HepG2 (cell line): ENCODE data around the gene TRIM44. TPM values are rescaled to one million over a fixed set of nuclear protein-coding genes. Genes with fewer than 3 reads are reported as not detected.

Source experiments
- ATAC-seq: fragments of 200-7000 bp; cut with Tn5 transposase; 3 replicates; pipeline ENCODE4 v1.9.1; 2020; ENCODE audit warnings: mild to moderate bottlenecking, moderate library complexity
- BruUV-seq: library from RNA; stranded (reverse); fragments of 400-500 nt; replicated peaks from 2 replicates; lab custom pipeline; 2021; lab: Mats Ljungman, UMichigan
- CTCF ChIA-PET: fragments of 300-600 bp; formaldehyde crosslinking; extraction: SDS; loops from one replicate; lab custom pipeline; 2021; ENCODE audit warnings: low total read pairs, inconsistent platforms, low intra/inter-chr PET ratio; lab: Yijun Ruan, JAX
- POLR2A ChIA-PET: fragments of 350-600 bp; sonication (Branson Sonifier 250); formaldehyde crosslinking; loops from one replicate; lab custom pipeline; 2020; ENCODE audit warnings: antibody characterized with exemption, inconsistent platforms; lab: Yijun Ruan, JAX
- DNase-seq: peaks from one replicate; pipeline ENCODE4 v3.0.0-alpha.2; 2015; ENCODE audit warnings: low spot score
- FAIRE-seq: peaks from 3 replicates; lab custom pipeline; 2011; peaks lifted over from hg19 to GRCh38; lab: Jason Lieb, UNC
- H2AFZ ChIP-seq: one replicate; pipeline ENCODE4 v1.6.1; 2011; ENCODE audit warnings: low read length, inconsistent platforms
- H3K27ac ChIP-seq: fragments of 300-600 bp; 3 replicates; pipeline ENCODE4 v1.8.0; 2011; ENCODE audit warnings: mixed run types, mild to moderate bottlenecking, mixed read lengths, low read length, inconsistent platforms; ENCODE audit not compliant: insufficient read depth; ENCODE audit errors: extremely low read length
- H3K27me3 ChIP-seq, 2 experiments: fragments of 200-600 bp in 1 of 2; 2 replicates in 1 of 2; 3 replicates in 1 of 2; pipeline versions ENCODE4 v1.6.0 to v1.8.0; 2011; ENCODE audit warnings: low read length in 2 of 2, mild to moderate bottlenecking in 2 of 2, moderate library complexity in 2 of 2, inconsistent platforms in 1 of 2; ENCODE audit not compliant: insufficient read depth in 2 of 2, control insufficient read depth in 1 of 2
- H3K36me3 ChIP-seq, 2 experiments: fragments of 200-600 bp in 1 of 2; replicated peaks in 1 of 2; 2 replicates in 1 of 2; 3 replicates in 1 of 2; pipeline versions ENCODE4 v1.5.1 to v1.8.0; 2011; ENCODE audit warnings: low read length in 2 of 2, inconsistent platforms in 1 of 2; ENCODE audit not compliant: insufficient read depth in 2 of 2, control insufficient read depth in 1 of 2
- H3K4me1 ChIP-seq: 2 replicates; pipeline ENCODE4 v1.5.1; 2012; ENCODE audit warnings: low read length, inconsistent platforms; ENCODE audit not compliant: insufficient read depth
- H3K4me2 ChIP-seq: 2 replicates; pipeline ENCODE4 v1.6.0; 2011; ENCODE audit warnings: low read depth, low read length, inconsistent platforms
- H3K4me3 ChIP-seq, 3 experiments: fragments of 200-600 bp in 1 of 3; sonication (generic), shearing (Covaris generic) in 1 of 3; replicated peaks in 1 of 3; 2 replicates each; pipeline ENCODE4 v1.5.1; 2011 to 2016; ENCODE audit warnings: low read length in 3 of 3, inconsistent platforms in 2 of 3, low read depth in 2 of 3, mild to moderate bottlenecking in 2 of 3, control low read depth in 1 of 3, mixed read lengths in 1 of 3; ENCODE audit not compliant: insufficient read depth in 1 of 3
- H3K79me2 ChIP-seq: one replicate; pipeline ENCODE4 v1.6.1; 2011; ENCODE audit warnings: low read length, inconsistent platforms; ENCODE audit not compliant: insufficient read depth
- H3K9ac ChIP-seq: 2 replicates; pipeline ENCODE4 v1.6.0; 2011; ENCODE audit warnings: mild to moderate bottlenecking, low read depth, low read length, inconsistent platforms; ENCODE audit not compliant: insufficient read depth
- H3K9me3 ChIP-seq: 2 replicates; pipeline ENCODE4 v1.5.1; 2012; ENCODE audit warnings: mild to moderate bottlenecking, low read length
- H4K20me1 ChIP-seq: 2 replicates; pipeline ENCODE4 v1.6.0; 2011; ENCODE audit warnings: inconsistent platforms, mild to moderate bottlenecking, low read length, moderate library complexity; ENCODE audit not compliant: insufficient read depth
- BRD4 ChIP-seq: sonication (generic); formaldehyde crosslinking; IDR thresholded peaks from 2 replicates; pipeline ENCODE4 v1.4.0; 2020; ENCODE audit warnings: missing genetic modification reagents
- EP300 ChIP-seq, 3 experiments: sonication (generic) in 1 of 3; formaldehyde crosslinking in 1 of 3; IDR thresholded peaks; 2 replicates each; pipeline versions ENCODE4 v1.5.1 to v1.6.1; 2011 to 2020; ENCODE audit warnings: low read depth in 2 of 3, low read length in 2 of 3, borderline replicate concordance in 1 of 3, improper control_type of control experiment in 1 of 3, mild to moderate bottlenecking in 1 of 3, missing genetic modification reagents in 1 of 3, moderate library complexity in 1 of 3
- HNRNPLL ChIP-seq: fragments of 200-400 bp; formaldehyde crosslinking; IDR thresholded peaks from 2 replicates; pipeline ENCODE4 v1.6.1; 2017; ENCODE audit warnings: mild to moderate bottlenecking, low read depth, low read length; ENCODE audit not compliant: poor library complexity, severe bottlenecking
- KAT2B ChIP-seq: fragments of 150-350 bp; IDR thresholded peaks from 2 replicates; pipeline ENCODE4 v1.6.1; 2014; ENCODE audit warnings: low read depth, low read length, borderline replicate concordance
- SRY ChIP-seq: sonication (generic); formaldehyde crosslinking; IDR thresholded peaks from 2 replicates; pipeline ENCODE4 v1.8.0; 2022; ENCODE audit warnings: mild to moderate bottlenecking, missing genetic modification reagents
- ZNF30 ChIP-seq: sonication (generic); formaldehyde crosslinking; IDR thresholded peaks from 2 replicates; pipeline ENCODE4 v1.5.0; 2020; ENCODE audit warnings: mild to moderate bottlenecking, missing genetic modification reagents
- ZNF644 ChIP-seq: IDR thresholded peaks from 2 replicates; pipeline ENCODE4 v1.6.1; 2016; ENCODE audit warnings: low read depth
- ZNF790 ChIP-seq: sonication (generic); formaldehyde crosslinking; IDR thresholded peaks from 2 replicates; pipeline ENCODE4 v1.8.0; 2022; ENCODE audit warnings: missing genetic modification reagents, mild to moderate bottlenecking, borderline replicate concordance
- WGBS: methylation state at CpG from one replicate; pipeline ENCODE4 v1.1.6; 2017; ENCODE audit warnings: low lambda C conversion rate; 5-methylcytosine and 5-hydroxymethylcytosine counted together
- in situ Hi-C: cut with HindIII; loops from 2 replicates; pipeline ENCODE4 v1.10.0; 2017; ENCODE audit warnings: low pct_unique_long_range_greater_than_20kb; ENCODE audit not compliant: extremely low pct_ligation_motif_present
- intact Hi-C: fragments of 100-400 bp; cut with micrococcal nuclease; formaldehyde crosslinking; loops from one replicate; pipeline ENCODE4 v1.10.0; 2022; ENCODE audit not compliant: unreplicated experiment
- polyA plus RNA-seq, 8 experiments: library from polyadenylated mRNA; depleted of rRNA in 3 of 8; stranded (reverse) in 7 of 8; unstranded in 1 of 8; fragments of >200 nt; fragmentation: Illumina TruSeq in 4 of 8; extraction: Trizol in 4 of 8; gene quantifications; 2 replicates each; pipeline versions ENCODE4 v1.2.1 to v1.2.3, GENCODE V29; 2011 to 2016; ENCODE audit warnings: low read depth in 4 of 8, missing spikeins in 1 of 8, mixed read lengths in 1 of 8; ENCODE audit not compliant: insufficient read depth in 1 of 8
- total RNA-seq, 5 experiments: library from RNA; depleted of rRNA; stranded (reverse); fragments of >200 nt; fragmentation: Illumina TruSeq; extraction: Trizol; gene quantifications; 2 replicates each; pipeline ENCODE4 v1.2.3, GENCODE V29; 2016; ENCODE audit warnings: low read depth in 1 of 5
- TF ChIP-seq, protein P1 (sequence below), 2 experiments: sonication (generic) in 1 of 2; formaldehyde crosslinking in 1 of 2; IDR thresholded peaks; 2 replicates each; pipeline versions ENCODE4 v1.5.1 to v1.6.1; 2011 to 2020; ENCODE audit warnings: borderline replicate concordance in 1 of 2, low read depth in 1 of 2, low read length in 1 of 2, mild to moderate bottlenecking in 1 of 2, missing genetic modification reagents in 1 of 2, moderate library complexity in 1 of 2
- TF ChIP-seq, protein P2 (sequence below): IDR thresholded peaks from 2 replicates; pipeline ENCODE4 v1.6.1; 2016; ENCODE audit warnings: mild to moderate bottlenecking, missing biosample characterization, missing genetic modification reagents
- TF ChIP-seq, protein P3 (sequence below): sonication (generic); formaldehyde crosslinking; IDR thresholded peaks from 2 replicates; pipeline ENCODE4 v1.5.0; 2020; ENCODE audit warnings: missing genetic modification reagents
- TF ChIP-seq, protein P4 (sequence below): IDR thresholded peaks from 2 replicates; pipeline ENCODE4 v1.6.1; 2016; ENCODE audit warnings: missing biosample characterization, missing genetic modification reagents, low read depth

The TRIM44 gene
- total and polyA plus RNA-seq, 2 of the 13 experiments (the other 11 are each of a cell fraction or from before 2014, with no cell fraction given) = 22.7 to 50.3 TPM

DNA sequence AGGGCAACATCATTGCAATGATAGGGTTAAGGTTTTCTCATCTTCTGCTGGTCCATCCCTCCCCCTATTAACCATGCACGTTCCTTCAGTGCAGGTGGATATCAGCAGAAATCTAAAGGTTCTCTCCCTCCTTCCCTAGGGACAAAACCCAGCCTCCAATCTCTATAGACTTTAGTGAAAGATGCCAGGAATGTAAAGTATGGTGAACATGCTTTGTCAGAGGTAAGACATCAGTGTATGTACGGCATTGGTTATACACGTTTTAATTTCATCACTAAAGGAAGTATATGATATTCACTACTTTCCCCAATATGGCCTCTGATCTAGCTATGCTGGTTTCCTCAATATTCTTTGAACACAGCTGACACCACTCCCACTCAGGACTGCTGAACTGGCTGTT is 200.1 kb downstream of the TRIM44 start:
- ATAC-seq = no peak
- no peak overlapping the region for H3K4me3 ChIP-seq
- H3K79me2 ChIP-seq = no peaks in the 10 kb centered on the region
- POLR2A ChIA-PET = no interaction called here
- DNase-seq = no peak
- no peak overlapping the region for H2AFZ ChIP-seq
- CTCF ChIA-PET = no interaction called here
- intact Hi-C loops (no loop called here), in situ Hi-C loops (no loop called here)
- no peak for FAIRE-seq
- BruUV-seq = no TSS peak
- H3K36me3 ChIP-seq = no peaks in the 10 kb centered on the region
- 5% methylated on average over 3 of the region's 3 CpGs for WGBS
- TF ChIP-seq BRD4 (CRISPR knock-in tag) (no peak), ZNF790 (CRISPR knock-in tag) (no peak), EP300 (IDR thresholded peaks at IDR 0.05; ENCODE audit: low read depth in 2 of 2, low read length in 2 of 2) (no peak), EP300 (CRISPR knock-in tag; IDR thresholded peaks at IDR 0.05; ENCODE audit: borderline replicate concordance) (no peak), KAT2B (no peak), ZNF644 (no peak), ZNF30 (CRISPR knock-in tag) (no peak), HNRNPLL (no peak), SRY (CRISPR knock-in tag) (no peak)
- TF ChIP-seq, protein P1, sequence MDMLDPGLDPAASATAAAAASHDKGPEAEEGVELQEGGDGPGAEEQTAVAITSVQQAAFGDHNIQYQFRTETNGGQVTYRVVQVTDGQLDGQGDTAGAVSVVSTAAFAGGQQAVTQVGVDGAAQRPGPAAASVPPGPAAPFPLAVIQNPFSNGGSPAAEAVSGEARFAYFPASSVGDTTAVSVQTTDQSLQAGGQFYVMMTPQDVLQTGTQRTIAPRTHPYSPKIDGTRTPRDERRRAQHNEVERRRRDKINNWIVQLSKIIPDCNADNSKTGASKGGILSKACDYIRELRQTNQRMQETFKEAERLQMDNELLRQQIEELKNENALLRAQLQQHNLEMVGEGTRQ (IDR thresholded peaks at IDR 0.05; ENCODE audit: low read depth, low read length) = no peak
- TF ChIP-seq, protein P1 (CRISPR knock-in tag; IDR thresholded peaks at IDR 0.05; ENCODE audit: borderline replicate concordance) = no peak
- TF ChIP-seq, protein P2, sequence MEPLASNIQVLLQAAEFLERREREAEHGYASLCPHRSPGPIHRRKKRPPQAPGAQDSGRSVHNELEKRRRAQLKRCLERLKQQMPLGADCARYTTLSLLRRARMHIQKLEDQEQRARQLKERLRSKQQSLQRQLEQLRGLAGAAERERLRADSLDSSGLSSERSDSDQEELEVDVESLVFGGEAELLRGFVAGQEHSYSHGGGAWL (CRISPR knock-in tag) = no peak
- TF ChIP-seq, protein P3, sequence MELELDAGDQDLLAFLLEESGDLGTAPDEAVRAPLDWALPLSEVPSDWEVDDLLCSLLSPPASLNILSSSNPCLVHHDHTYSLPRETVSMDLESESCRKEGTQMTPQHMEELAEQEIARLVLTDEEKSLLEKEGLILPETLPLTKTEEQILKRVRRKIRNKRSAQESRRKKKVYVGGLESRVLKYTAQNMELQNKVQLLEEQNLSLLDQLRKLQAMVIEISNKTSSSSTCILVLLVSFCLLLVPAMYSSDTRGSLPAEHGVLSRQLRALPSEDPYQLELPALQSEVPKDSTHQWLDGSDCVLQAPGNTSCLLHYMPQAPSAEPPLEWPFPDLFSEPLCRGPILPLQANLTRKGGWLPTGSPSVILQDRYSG (CRISPR knock-in tag) = no peak
- TF ChIP-seq, protein P4, sequence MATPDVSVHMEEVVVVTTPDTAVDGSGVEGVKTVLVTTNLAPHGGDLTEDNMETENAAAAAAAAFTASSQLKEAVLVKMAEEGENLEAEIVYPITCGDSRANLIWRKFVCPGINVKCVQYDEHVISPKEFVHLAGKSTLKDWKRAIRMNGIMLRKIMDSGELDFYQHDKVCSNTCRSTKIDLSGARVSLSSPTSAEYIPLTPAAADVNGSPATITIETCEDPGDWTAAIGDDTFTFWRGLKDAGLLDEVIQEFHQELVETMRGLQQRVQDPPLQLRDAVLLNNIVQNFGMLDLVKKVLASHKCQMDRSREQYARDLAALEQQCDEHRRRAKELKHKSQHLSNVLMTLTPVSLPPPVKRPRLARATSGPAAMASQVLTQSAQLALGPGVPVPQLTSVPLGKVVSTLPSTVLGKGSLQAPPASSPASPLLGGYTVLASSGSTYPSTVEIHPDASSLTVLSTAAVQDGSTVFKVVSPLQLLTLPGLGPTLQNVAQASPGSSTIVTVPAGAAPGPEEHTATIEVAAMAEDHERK (CRISPR knock-in tag) = no peak
- TF ChIP-seq, all 625 proteins: peak for 0
- no peak overlapping the region for H3K4me2 ChIP-seq
- no peaks in the 10 kb centered on the region for H4K20me1 ChIP-seq
- no peak overlapping the region for H3K9ac ChIP-seq
- peaks cover 0 to 6% of the 10 kb centered on the region in 2 experiments; a peak in 2 of 5 replicates for H3K27me3 ChIP-seq
- no peaks in the 10 kb centered on the region for H3K9me3 ChIP-seq
- H3K4me1 ChIP-seq = no peaks in the 10 kb centered on the region
- H3K27ac ChIP-seq = no peak overlapping the region
